CD4-positive, alpha-beta T cell treated with Interleukin-21 for 1 hour (primary cell): ENCODE results near the gene GOSR1.
"Not testable (repeated sequence)": the region's sequence is repeated elsewhere in the genome, so short reads cannot be mapped to it uniquely, and the experiment has no call there.

Source experiments
- DNase-seq: peaks from one replicate; pipeline ENCODE4 v3.0.0-alpha.2; 2020

GOSR1 gene

DNA sequence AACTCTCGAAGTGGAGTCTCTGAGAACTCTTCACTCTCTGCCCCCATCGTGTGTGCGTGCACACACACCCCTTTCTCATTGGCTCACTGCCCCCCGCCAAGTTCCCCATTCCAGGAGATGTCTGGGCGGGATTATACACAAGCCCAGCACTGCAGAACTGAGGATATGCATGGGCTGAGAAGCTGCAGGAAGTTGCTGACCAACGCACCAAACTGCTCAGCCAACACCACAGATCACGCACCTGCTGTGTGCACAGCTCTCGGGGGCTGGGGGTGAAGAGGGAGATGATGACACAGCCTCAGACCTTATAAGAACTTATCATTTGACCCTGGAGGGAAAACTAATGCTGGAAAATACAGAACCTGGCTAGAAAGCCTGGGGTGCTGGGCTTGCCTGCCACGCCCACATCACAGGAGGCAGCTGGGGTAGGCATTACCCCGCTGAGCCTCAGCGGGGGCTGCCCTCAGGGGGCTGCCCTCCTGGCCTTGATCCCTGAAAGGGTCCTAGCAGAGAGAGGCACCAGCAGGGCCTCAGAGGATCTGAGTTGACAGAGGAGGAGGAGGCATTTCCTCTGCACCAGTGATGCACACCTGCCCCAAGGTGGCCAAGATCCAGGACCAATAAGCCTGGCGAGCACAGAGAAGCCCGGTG lies 87.3 kb downstream of the GOSR1 start:
- not testable (repeated sequence) for DNase-seq

- DNase-seq = no peak
Measured at GRCh38 chr17:30565073-30565935, 88.1 kb downstream of the GOSR1 start.

DNA sequence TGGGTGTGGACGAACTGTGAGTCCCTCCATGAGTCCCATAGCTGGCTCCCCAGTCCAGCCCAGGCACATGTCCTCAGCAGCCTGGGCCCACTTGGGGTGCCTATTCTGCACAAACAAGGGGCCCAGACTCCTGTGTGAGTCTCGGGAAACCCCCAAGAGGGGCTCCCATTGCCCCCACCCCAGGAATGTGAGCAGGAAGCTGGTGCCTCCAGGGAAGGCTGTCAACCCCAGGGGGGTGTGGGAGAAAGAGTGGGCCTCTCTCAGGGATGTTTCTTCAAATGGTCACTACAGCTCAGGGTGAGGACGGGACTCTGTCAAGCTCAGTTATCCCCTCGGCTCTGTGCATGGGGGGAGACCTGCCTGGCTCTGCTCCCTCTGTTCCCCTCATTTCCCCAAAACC lies 88.9 kb downstream of the GOSR1 start:
- DNase-seq = not testable (repeated sequence)

GRCh38 chr17:30566516-30567225 lies 89.5 kb downstream of the GOSR1 start:
- DNase-seq = not testable (repeated sequence)

DNA sequence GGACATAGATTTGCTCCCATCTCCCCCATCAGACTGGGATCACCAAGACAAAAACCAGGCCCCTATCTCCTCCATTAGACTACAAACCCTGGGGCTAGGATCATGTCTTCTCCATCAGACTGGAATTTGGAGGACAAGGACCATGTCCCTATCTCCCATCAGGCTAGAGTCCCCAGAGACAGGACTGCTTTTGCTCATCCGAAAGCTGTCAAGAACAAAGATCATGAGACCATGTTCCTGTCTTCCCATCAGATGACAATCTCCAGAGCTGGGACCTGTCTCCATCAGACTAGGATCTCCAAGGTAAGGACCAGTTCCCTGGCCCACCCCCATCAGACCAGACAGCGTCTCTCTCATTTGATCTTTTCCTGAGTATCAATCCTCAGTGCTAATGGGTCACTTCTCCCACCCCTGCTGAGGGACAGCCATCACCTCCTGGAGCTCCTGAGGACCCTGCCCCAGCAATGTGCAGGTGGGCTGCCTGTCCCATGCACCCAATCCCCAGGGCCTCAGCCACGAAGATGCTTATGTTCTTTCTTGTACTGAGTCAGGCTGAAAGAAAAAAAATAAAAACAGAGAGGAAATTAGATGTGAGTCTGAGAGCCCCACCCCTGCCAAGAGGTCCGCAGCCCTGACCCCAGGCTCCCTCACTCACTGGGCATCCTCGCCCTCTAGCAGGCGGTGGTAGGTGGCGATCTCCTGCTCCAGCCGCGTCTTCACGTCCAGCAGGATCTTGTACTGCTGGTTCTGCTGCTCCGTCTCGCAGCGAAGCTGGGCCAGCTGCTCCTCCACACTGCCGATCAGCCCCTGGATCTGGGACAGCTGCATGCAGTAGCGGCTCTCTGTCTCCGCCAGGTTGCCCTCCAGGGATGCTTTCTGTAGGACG lies 90.3 kb downstream of the GOSR1 start:
- DNase-seq = no peak

- DNase-seq = no peak
Measured at GRCh38 chr17:30568117-30568430, 90.9 kb downstream of the GOSR1 start.

GRCh38 chr17:30569531-30570175 lies 92.4 kb downstream of the GOSR1 start:
- DNase-seq = not testable (repeated sequence)

DNA sequence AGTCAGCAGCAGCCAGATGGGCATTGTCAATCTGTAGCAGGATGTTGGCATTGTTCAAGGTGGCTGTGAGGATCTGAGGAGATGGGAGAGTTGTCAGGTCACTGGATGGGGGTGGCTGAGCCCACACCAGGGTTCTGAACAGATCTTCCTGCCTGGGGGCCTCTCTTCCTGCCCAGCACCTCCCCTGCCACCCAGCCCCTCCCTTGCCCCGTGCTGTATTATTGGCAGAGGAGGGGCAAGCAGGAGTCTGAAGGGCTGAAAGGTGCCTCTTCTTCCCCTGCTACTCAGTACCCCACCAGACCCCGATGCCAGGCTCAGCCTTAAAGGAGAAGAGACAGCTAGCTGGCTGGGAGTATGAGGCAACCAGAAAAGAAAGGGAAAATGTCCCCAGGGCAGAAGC lies 93.0 kb downstream of the GOSR1 start:
- no peak for DNase-seq

GRCh38 chr17:30570596-30571265 lies 93.5 kb downstream of the GOSR1 start:
- no peak for DNase-seq

- not testable (repeated sequence) for DNase-seq
Measured at GRCh38 chr17:30571404-30571803, 94.2 kb downstream of the GOSR1 start.

- no peak for DNase-seq
Measured at GRCh38 chr17:30571921-30572320, 94.7 kb downstream of the GOSR1 start.

DNA sequence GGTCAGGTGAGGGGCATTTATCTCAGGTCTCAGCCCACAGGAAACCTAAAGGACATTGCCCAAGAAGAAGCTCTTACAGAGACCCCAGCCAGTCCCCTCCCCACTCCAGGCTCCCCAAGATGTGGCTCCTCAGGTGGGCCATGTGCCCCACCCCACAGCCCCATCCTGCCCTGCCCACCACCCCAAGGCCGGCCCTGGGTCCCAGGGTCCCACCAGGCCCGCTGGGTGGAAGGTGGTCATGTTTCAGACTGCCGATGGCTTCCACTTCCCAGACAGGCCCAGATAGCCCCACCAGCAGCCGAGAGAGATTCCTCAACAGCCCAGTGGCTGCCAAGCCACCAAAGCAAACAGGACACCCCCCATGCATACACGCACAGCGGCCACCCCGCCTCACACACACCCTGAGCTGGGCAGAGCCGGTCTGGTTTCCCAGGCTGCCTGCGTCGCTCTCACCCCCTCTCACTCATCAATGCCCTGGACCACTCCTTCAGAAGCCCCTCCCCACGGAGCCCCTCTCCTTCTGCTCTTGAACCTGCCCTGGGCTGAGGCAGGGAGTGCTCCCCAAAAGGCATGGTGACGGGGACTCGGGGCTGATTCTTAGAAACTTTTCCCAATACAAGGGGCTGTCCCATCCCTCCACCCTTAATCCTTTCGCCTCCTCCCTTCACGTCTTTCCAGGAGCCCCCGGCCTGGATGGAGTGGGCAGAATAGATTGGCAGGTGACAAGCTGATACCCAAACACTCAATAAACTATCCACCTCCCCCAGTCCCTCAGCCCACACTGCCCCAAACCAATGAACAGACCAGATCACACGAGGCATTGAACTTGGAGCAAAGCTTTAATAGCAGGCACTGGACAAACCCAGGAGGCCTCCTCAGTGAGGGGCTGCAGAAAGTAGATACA lies 95.7 kb downstream of the GOSR1 start:
- not testable (repeated sequence) for DNase-seq

GRCh38 chr17:30573603-30574175 lies 96.5 kb downstream of the GOSR1 start:
- DNase-seq = no peak

GRCh38 chr17:30574309-30574708 lies 97.1 kb downstream of the GOSR1 start:
- not testable (repeated sequence) for DNase-seq

- not testable (repeated sequence) for DNase-seq
Measured at GRCh38 chr17:30574806-30575205, 97.6 kb downstream of the GOSR1 start.

DNA sequence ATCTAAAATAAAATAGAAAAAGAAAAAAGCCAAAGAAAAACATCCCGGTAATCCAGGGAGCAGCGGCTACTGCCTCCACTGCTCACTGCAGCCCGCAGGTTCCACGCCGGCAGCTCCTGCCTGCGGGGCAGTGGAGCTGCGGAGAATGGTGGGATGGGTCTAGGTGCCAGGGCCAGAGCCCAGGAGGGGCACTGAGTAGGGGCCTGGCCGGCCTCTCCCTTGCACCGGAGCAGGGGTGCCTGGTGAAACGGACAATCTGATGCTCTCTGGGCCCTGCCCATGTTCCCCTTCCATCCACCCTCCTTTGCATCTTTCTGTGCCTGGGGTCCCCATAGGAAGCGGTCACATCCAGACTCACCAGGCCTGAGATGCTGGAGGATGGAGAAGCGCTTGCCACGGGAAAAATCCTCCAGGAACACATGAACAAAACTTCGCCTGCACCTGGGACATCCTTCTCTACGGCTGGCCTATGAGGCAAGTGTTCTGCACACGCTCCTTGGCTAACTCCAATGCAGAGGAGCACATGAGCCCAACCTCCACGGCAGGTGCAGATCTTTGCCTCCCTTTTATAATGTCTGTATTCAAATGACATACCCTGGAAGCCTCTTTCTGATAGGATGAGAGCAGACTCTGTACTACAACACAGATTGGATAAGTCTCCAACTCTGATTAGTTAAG lies 98.6 kb downstream of the GOSR1 start:
- DNase-seq = not testable (repeated sequence)

GRCh38 chr17:30576326-30576861 lies 99.2 kb downstream of the GOSR1 start:
- DNase-seq = no peak
